IPS-11a (cell line): ENCODE measurements around the gene XPNPEP2.

Experiments used
- H3K4me3 ChIP-seq: one replicate; pipeline ENCODE4 v1.5.1; 2013; ENCODE audit warnings: low read depth, low read length, control low read depth

The XPNPEP2 gene

GRCh38 chrX:129779086-129779672 lies 40.4 kb downstream of the XPNPEP2 start:
- H3K4me3 ChIP-seq: no peak overlapping the region

- no peak within 1 kb of the TSS for H3K4me3 ChIP-seq
Measured at GRCh38 chrX:129779747-129780146, 41.0 kb downstream of the XPNPEP2 start, which contains the start of gene SASH3. SASH3 (plus strand) TSS chrX:129779949; CDS start chrX:129780098, 149 bp downstream.

- H3K4me3 ChIP-seq: no peak overlapping the region
Measured at GRCh38 chrX:129780441-129781105, 41.8 kb downstream of the XPNPEP2 start.

GRCh38 chrX:129781134-129781672 lies 42.4 kb downstream of the XPNPEP2 start:
- H3K4me3 ChIP-seq: no peak overlapping the region

GRCh38 chrX:129781680-129782495 lies 43.1 kb downstream of the XPNPEP2 start:
- no peak overlapping the region for H3K4me3 ChIP-seq

- no peak overlapping the region for H3K4me3 ChIP-seq
Measured at GRCh38 chrX:129782706-129783105, 43.9 kb downstream of the XPNPEP2 start.

- no peak overlapping the region for H3K4me3 ChIP-seq
Measured at GRCh38 chrX:129783291-129783713, 44.5 kb downstream of the XPNPEP2 start.

- no peak overlapping the region for H3K4me3 ChIP-seq
Measured at GRCh38 chrX:129784371-129784770, 45.6 kb downstream of the XPNPEP2 start.

GRCh38 chrX:129785160-129785947 lies 46.6 kb downstream of the XPNPEP2 start:
- H3K4me3 ChIP-seq: no peak overlapping the region

GRCh38 chrX:129786210-129786651 lies 47.5 kb downstream of the XPNPEP2 start:
- no peak overlapping the region for H3K4me3 ChIP-seq

- no peak overlapping the region for H3K4me3 ChIP-seq
Measured at GRCh38 chrX:129787336-129788055, 48.7 kb downstream of the XPNPEP2 start.

GRCh38 chrX:129788527-129788926 lies 49.7 kb downstream of the XPNPEP2 start:
- no peak overlapping the region for H3K4me3 ChIP-seq

- no peak overlapping the region for H3K4me3 ChIP-seq
Measured at GRCh38 chrX:129790146-129790545, 51.4 kb downstream of the XPNPEP2 start.

GRCh38 chrX:129790808-129791207 lies 52.0 kb downstream of the XPNPEP2 start:
- H3K4me3 ChIP-seq: no peak overlapping the region

- no peak overlapping the region for H3K4me3 ChIP-seq
Measured at GRCh38 chrX:129791336-129791735, 52.6 kb downstream of the XPNPEP2 start.

GRCh38 chrX:129791961-129792570 lies 53.3 kb downstream of the XPNPEP2 start:
- no peak overlapping the region for H3K4me3 ChIP-seq

- no peak overlapping the region for H3K4me3 ChIP-seq
Measured at GRCh38 chrX:129792586-129793291, 54.0 kb downstream of the XPNPEP2 start.

- no peak overlapping the region for H3K4me3 ChIP-seq
Measured at GRCh38 chrX:129793604-129794191, 54.9 kb downstream of the XPNPEP2 start.

GRCh38 chrX:129795584-129795983 lies 56.8 kb downstream of the XPNPEP2 start:
- no peak overlapping the region for H3K4me3 ChIP-seq
